ENCODE measurements around the gene ESR1.

The ESR1 gene

GRCh38 chr6:151807513-151808370 lies at the start of gene ESR1:
TSS of gene ESR1 (plus strand) at chr6:151807682. CDS start at chr6:151807913, 231 bp downstream.
- FAIRE-seq, result no peak

- FAIRE-seq, result no peak
Measured at GRCh38 chr6:151760486-151760885, 47.0 kb upstream of the ESR1 start.

DNA sequence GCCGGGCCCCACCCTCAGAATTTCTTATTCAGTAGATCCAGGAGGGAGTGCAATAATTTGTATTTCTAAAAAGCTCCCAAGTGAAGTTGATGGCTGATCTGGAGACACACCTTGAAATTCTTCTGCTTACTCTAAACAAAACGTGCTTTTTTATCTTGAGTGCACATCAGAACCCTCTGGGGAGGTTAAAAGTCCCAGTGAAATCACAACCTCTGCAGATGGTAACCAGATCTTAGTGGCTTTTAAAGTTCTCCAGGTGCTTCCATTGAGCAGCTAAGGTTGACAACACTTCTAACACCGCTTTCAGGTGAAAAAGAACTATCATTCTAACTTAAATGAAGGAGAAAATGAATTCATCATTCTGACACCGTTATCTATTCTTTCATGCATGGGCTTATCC lies 45.6 kb upstream of the ESR1 start:
- FAIRE-seq, result no peak

- FAIRE-seq, result no peak
Measured at GRCh38 chr6:151762817-151763216, 44.7 kb upstream of the ESR1 start.

DNA sequence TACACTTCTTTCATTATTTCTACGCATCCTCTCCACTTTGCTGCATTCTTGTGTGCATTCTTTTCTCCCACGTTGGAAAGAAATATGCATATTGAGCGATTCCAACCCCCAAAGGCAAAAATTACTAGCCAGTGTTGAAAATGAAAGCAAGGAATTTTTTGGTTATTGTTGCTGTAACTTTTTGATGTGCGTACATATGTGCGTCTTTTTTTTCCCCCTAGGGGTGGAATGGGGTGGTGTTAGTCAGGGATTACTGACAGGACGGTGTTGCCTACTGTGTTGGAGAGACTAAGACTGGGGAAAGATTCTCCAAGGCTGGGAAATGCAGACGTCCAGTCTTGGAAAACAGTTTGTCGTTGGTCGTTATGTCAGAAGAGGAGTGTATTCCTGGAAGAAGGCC lies 44.2 kb upstream of the ESR1 start:
- FAIRE-seq, result no peak

DNA sequence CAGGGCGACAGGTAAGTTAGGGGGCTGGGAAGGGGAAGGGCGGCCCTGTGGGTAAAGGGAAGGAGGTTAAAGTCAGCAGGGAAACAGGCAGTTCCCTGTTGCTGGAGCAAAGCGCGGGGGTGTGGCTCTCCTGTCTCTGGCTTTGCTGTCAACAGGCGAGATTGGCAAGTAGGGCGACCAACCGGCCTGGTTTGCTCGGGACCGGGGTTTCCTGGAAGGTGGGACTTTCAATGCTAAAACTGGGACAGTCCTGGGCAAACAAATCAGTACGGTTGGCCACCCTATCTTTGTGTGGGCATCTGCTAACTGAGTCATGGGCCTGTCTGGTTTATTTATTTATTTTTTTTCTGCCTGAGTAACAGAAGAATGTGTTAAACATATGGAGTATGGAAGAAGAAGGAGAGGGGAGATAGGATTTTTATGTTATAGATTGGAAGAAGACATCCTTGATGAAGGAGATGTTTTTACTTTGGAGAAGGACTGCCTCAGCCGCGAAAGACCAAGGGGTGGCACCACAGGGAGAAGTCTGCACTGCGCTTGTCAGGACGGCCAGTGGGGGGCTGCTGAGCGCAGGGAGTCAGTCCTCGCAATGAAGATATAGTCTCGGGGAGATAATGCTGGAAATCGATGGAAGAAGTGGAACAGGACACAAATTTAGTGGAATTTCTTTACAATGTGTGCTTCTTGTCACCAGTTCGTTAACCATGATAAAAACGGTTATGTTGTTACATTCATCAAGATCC lies 43.4 kb upstream of the ESR1 start:
- FAIRE-seq, result no peak

DNA sequence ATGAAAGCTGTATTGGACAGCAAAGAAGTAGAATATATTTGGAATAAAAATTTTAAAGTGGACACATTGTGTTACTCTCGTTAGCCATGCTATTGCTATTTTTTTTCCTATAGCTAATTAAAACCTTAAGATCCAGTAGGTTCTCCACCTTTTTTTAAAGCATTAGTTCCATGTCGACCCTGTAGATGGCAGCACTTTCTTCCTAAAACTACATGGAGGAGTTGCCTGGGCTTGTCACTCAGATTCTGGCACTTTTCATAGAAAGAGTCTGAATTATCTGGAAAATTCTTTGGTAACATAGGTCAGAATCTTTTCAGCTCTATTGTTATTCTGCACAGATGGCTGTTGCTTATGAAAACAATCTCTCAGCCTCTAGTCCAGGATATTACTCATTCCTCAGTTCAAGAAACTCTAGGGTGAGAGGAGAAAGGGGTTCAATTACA lies 42.0 kb upstream of the ESR1 start:
- peak; percentile 92 for FAIRE-seq

- FAIRE-seq, result no peak
Measured at GRCh38 chr6:151772446-151772845, 35.0 kb upstream of the ESR1 start.

- no peak for FAIRE-seq
Measured at GRCh38 chr6:151773382-151773781, 34.1 kb upstream of the ESR1 start.

DNA sequence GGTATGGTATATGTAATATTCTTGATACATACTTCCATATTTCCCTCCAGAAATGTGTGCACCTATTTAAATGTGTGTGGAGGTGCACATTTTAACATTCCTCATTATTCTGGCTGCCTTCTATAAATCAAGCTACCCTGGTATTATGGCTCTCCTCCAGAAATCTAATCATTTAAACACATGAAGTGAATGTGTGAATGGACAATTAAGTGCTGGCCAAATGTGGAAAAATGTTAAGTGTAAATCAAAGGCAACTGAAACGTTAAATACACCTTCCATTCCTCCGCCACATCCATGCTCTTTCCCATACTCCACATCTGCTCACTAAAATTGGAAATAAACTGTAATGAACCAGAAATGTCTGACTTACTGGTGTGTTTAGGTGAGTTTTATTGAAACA lies 24.9 kb upstream of the ESR1 start:
- FAIRE-seq, result no peak

DNA sequence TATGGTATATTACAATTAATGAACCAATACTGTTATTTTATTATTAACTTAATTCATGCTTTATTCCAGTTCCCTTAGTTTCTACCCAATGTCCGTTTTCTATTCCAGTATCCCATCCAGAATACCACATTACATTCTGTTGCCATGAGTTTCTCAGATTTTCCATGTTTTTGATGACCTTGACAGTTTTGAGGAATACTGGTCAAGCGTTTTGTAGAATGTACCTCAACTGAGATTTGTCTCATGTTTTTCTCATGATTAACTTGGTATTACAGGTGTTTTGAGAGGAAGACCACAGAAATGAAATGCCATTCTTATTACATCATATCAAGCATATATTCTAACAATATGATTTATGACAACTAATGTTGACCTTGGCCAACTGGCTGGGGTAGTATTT lies 23.8 kb upstream of the ESR1 start:
- no peak for FAIRE-seq

- FAIRE-seq, result no peak
Measured at GRCh38 chr6:151784441-151785214, 22.9 kb upstream of the ESR1 start.

DNA sequence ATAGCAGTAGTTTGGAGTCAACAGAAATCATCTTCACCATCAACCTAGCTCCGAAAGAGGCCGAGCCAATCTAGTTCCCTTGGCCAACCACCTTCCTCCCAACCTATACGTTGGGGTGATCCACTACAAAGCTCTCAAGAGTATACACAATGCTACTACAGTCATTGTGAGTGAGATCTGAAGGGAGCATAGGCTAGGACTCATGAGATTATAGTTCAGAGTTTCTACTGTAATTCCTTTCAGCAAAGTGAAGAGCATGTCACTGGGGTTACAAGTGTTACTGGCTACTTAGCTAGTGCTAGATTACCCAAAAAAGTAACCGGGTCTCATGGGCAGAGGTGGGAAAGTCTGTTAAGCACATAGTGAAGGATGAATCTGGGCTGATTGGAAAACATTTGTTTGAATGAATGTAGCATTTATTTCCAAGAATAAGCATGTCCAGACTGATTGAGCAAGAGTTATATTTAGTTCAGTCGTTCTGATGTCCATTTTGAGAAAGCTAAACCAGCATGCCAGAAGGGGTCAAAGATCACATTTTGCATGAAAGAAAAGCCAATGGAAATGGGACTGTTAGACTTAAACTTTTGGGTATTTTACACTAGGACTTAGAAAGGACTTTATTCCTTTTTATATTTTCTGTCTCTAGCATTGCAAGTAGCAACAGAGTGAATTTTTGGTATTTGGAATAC lies 10.5 kb upstream of the ESR1 start:
- FAIRE-seq, result no peak

DNA sequence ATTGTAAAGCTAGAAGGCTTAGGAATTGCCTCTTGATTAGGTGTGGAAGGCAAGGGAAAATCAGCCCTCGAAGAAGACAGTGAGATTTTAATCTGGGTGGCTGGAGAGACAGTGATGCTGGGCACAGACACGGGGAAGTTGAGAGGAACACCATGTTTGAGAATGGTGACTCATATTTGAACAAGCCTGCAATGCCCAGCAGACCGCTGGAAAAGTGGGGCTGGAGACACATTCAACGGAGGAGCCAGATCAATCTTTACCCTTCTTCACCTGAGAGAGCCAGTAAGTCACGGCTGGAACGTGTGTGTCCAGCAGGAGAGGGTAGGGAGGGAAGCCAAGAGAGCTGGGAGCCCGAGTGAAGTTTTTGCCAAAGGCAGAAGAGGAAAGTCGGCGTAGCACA lies 3.7 kb upstream of the ESR1 start:
- no peak for FAIRE-seq

GRCh38 chr6:151804585-151805285 lies 2.7 kb upstream of the ESR1 start:
- no peak for FAIRE-seq

GRCh38 chr6:151805286-151805840 lies 2.1 kb upstream of the ESR1 start:
- FAIRE-seq, result no peak

DNA sequence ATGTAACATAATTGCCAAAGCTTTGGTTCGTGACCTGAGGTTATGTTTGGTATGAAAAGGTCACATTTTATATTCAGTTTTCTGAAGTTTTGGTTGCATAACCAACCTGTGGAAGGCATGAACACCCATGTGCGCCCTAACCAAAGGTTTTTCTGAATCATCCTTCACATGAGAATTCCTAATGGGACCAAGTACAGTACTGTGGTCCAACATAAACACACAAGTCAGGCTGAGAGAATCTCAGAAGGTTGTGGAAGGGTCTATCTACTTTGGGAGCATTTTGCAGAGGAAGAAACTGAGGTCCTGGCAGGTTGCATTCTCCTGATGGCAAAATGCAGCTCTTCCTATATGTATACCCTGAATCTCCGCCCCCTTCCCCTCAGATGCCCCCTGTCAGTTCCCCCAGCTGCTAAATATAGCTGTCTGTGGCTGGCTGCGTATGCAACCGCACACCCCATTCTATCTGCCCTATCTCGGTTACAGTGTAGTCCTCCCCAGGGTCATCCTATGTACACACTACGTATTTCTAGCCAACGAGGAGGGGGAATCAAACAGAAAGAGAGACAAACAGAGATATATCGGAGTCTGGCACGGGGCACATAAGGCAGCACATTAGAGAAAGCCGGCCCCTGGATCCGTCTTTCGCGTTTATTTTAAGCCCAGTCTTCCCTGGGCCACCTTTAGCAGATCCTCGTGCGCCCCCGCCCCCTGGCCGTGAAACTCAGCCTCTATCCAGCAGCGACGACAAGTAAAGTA lies 547 bp upstream of the ESR1 start:
- no peak for FAIRE-seq

- no peak for FAIRE-seq
Measured at GRCh38 chr6:151808371-151809241, 1.1 kb downstream of the ESR1 start.

DNA sequence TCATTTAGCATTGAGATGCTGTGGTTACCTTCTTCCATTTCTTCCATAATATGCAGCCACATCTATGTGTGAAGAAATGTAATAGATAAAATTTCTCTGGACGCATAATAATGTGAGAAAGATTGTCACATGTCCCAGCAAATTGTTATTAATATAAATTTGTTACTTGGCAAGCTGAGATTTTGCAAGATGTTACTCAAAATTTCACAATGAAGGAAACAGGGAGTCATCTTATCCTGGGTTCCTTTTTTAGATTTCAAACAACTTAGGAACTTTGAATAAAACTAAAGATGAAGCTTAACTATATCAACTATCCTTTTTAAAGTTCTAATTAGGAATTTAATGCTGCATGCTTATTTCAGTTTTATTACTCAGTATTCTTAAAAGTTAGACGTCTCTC lies 3.6 kb downstream of the ESR1 start:
- no peak for FAIRE-seq

DNA sequence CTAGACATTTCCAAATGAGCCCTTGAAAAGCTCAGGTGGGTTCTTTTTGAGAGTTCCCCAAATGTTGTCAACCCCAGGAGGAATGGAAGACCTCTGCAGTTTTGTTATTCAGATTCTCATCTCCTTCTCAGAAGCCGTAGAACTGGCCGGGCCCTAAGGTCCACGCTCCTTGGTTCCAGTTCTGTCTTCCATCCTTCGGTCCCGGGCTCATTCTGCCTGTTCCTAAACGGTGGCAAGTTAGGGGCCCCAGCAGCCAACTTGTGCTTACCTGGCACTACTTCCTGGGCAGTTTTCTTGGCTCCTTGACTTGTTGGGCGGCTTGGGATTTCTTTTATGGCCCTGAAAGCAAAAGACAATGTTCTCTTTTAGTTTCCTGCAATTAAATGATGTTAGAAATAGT lies 6.4 kb downstream of the ESR1 start:
- FAIRE-seq, result no peak

All from TTC549 (cell line).